Stomach (tissue), 9 donors: ENCODE results near the gene SCN9A. TPM values are rescaled to one million over a fixed set of nuclear protein-coding genes. Genes with fewer than 3 reads are reported as not detected.

Experiments
- DNase-seq, 2 donors: peaks; one replicate each; pipeline versions ENCODE4 v3.0.0 to v3.0.0-alpha.2; 2013 to 2019
- H3K27ac ChIP-seq, 5 donors: fragments of 200-600 bp in 4 of 5; sonication (generic) in 4 of 5; one replicate each; pipeline ENCODE4 v1.5.1; 2013 to 2019; ENCODE audit warnings: mild to moderate bottlenecking in 1 of 5, moderate library complexity in 1 of 5
- H3K27me3 ChIP-seq, 3 donors: fragments of 200-600 bp; sonication (generic); one replicate each; pipeline ENCODE4 v1.5.1; 2017 to 2019; ENCODE audit warnings: mixed run types in 1 of 3
- H3K36me3 ChIP-seq, 4 donors: fragments of 200-600 bp; sonication (generic); 1 replicate in 3 of 4; 2 replicates in 1 of 4; pipeline ENCODE4 v1.5.1; 2016 to 2019
- H3K4me1 ChIP-seq, 4 donors: fragments of 200-600 bp; sonication (generic); one replicate each; pipeline ENCODE4 v1.5.1; 2016 to 2019
- H3K4me3 ChIP-seq, 4 donors: fragments of 200-600 bp; sonication (generic) in 3 of 4; one replicate each; pipeline ENCODE4 v1.5.1; 2016 to 2019; ENCODE audit warnings: mild to moderate bottlenecking in 1 of 4
- H3K9me3 ChIP-seq, 4 donors: fragments of 200-600 bp; sonication (generic); one replicate each; pipeline ENCODE4 v1.5.1; 2016 to 2019
- EP300 ChIP-seq: sonication (generic); formaldehyde crosslinking; IDR thresholded peaks from one replicate; pipeline ENCODE4 v1.6.1; 2017; ENCODE audit warnings: antibody characterized with exemption
- POLR2A ChIP-seq, 4 donors: fragments of 450-650 bp; IDR thresholded peaks; one replicate each; pipeline ENCODE4 v1.6.1; 2016; ENCODE audit warnings: antibody characterized with exemption in 4 of 4, control low read depth in 2 of 4, mild to moderate bottlenecking in 1 of 4, moderate library complexity in 1 of 4
- POLR2AphosphoS5 ChIP-seq, 3 donors: sonication (generic); formaldehyde crosslinking; IDR thresholded peaks; one replicate each; pipeline ENCODE4 v1.6.1; 2016; ENCODE audit warnings: antibody characterized with exemption in 3 of 3
- WGBS, 5 donors: extraction: QIAGEN DNeasy Blood & Tissue Kit in 3 of 5; methylation state at CpG; one replicate each; pipeline versions ENCODE4 v1.1.5 to v1.1.7; 2013 to 2018; 5-methylcytosine and 5-hydroxymethylcytosine counted together
- intact Hi-C: fragments of 100-400 bp; cut with DNase I; formaldehyde crosslinking; loops from one replicate; pipeline ENCODE4 v1.15.1; 2023; ENCODE audit warnings: low total_unique reads
- polyA plus RNA-seq, 3 donors: library from polyadenylated mRNA; stranded (reverse); fragments of 200-250 nt; gene quantifications; one replicate each; pipeline ENCODE4 v1.2.3, GENCODE V29; 2013
- total RNA-seq, 5 donors: library from RNA; depleted of rRNA; stranded (reverse); fragments of >200 nt; gene quantifications; one replicate each; pipeline versions ENCODE4 v1.1.0 to v1.2.3, GENCODE V29; 2014 to 2016
- TF ChIP-seq, protein P1 (sequence below), 7 experiments: fragments of 450-650 bp in 4 of 7; fragments of 200-600 bp in 3 of 7; sonication (generic) in 3 of 7; IDR thresholded peaks; one replicate each; pipeline ENCODE4 v1.5.1; 2016 to 2019; ENCODE audit warnings: antibody characterized with exemption in 7 of 7, control low read depth in 2 of 7, mild to moderate bottlenecking in 1 of 7
- donor health status: healthy with polysubstance abuse.
- donor health status: Bipolar disorder and iron deficiency.
- donor health status: healthy.

SCN9A gene
- total and polyA plus RNA-seq, 8 donors, result 0.12 to 24.3 (median 1.1) TPM

DNA sequence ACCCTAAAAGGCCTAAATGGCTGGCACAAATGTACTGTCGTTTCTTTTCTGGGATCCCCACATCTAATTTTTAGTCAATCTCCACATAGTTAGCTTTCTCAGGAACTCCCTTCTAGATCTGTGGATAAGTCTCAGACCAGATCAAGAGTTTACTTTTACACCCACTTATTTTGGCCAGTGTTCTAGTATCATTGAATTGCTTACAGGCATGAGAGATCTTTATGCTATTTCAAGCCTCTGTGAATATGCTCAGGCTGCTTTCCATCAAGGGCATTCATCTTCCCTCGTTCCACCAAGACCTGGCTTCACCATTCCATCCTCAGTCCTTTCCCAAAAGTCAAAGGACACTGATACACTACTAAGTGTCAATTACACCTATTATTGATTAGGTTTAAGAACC, 220.2 kb downstream of the SCN9A start:
- Histone ChIP-seq H3K4me1 (no peaks in the 10 kb centered on the region), H3K9me3 (no peaks in the 10 kb centered on the region), H3K36me3 (no peaks in the 10 kb centered on the region), H3K27me3 (no peaks in the 10 kb centered on the region), H3K27ac (no peak overlapping the region), H3K4me3 (no peak overlapping the region)
- TF ChIP-seq, protein P1, sequence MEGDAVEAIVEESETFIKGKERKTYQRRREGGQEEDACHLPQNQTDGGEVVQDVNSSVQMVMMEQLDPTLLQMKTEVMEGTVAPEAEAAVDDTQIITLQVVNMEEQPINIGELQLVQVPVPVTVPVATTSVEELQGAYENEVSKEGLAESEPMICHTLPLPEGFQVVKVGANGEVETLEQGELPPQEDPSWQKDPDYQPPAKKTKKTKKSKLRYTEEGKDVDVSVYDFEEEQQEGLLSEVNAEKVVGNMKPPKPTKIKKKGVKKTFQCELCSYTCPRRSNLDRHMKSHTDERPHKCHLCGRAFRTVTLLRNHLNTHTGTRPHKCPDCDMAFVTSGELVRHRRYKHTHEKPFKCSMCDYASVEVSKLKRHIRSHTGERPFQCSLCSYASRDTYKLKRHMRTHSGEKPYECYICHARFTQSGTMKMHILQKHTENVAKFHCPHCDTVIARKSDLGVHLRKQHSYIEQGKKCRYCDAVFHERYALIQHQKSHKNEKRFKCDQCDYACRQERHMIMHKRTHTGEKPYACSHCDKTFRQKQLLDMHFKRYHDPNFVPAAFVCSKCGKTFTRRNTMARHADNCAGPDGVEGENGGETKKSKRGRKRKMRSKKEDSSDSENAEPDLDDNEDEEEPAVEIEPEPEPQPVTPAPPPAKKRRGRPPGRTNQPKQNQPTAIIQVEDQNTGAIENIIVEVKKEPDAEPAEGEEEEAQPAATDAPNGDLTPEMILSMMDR (IDR thresholded peaks at IDR 0.05), result no peak
- no peak for TF ChIP-seq POLR2AphosphoS5 (IDR thresholded peaks at IDR 0.05)
- TF ChIP-seq EP300, result no peak
- no peak for TF ChIP-seq POLR2A (IDR thresholded peaks at IDR 0.05)
- intact Hi-C loops, result no loop called here
- 76 to 85% (median 79%) methylated on average over 2 of the region's 2 CpGs for WGBS, 5 donors
- DNase-seq, result no peak

DNA sequence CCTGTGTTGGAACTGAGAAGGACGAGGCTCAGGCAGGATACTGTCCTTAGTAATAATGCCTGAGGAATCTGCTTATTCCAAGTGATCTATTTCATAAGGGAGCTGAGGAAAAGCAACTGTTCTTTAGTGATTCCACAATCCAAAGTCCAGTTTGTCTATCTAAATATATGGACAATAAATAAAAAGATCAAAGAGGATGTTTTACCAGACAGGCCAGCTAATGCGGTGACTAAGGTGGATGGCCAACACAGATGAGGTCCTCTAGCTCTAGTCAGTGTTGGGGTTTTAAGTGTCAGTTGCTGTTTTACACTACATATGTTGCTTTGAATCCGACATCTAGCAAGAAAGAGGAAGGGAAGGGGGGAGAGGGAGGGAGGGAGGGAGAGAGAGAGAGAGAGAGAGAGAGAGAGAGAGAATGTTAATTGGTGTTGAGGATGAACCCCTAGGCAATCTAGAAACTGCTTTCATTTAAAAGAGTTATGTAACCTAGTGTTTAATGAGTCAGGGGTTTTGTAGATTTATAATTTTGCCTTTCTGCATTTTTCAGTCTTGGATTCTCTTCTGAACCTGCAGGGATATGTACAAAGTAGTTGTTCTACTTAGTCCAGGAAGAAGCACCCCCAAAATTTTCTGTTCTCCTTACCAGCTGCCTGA, 220.9 kb downstream of the SCN9A start:
- WGBS, 5 donors, result 35 to 52% (median 43%) methylated on average over 3 of the region's 3 CpGs
- no peaks in the 10 kb centered on the region for H3K27me3 ChIP-seq
- H3K4me3 ChIP-seq, result no peak overlapping the region
- no peak for DNase-seq
- no peaks in the 10 kb centered on the region for H3K9me3 ChIP-seq
- no peak overlapping the region for H3K27ac ChIP-seq
- no peaks in the 10 kb centered on the region for H3K36me3 ChIP-seq
- H3K4me1 ChIP-seq, result no peaks in the 10 kb centered on the region
- intact Hi-C loops, result no loop called here
- TF ChIP-seq EP300 (no peak), POLR2AphosphoS5 (IDR thresholded peaks at IDR 0.05) (no peak), POLR2A (IDR thresholded peaks at IDR 0.05) (no peak)
- TF ChIP-seq, protein P1 (IDR thresholded peaks at IDR 0.05), result no peak

DNA sequence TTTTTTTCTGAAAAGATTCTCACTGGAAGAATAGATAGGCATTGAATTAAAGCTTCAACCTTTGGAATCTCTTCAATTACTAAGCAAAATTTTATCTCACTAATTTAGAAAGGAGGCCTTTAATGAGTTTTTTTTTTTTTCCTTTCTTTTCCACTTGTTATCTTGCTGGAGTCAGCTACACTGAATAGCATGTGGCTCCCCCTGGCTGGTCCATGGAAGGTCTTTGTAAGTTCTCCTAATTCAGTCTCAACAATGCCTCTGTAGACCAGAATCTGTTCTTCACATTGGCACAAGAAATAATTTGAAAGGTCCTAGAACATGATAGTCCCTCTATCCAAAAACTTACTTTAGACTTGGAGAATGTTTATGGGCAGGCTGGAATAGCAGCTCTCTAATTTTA, 223.7 kb downstream of the SCN9A start:
- intact Hi-C loops, result no loop called here
- no peak for TF ChIP-seq EP300

DNA sequence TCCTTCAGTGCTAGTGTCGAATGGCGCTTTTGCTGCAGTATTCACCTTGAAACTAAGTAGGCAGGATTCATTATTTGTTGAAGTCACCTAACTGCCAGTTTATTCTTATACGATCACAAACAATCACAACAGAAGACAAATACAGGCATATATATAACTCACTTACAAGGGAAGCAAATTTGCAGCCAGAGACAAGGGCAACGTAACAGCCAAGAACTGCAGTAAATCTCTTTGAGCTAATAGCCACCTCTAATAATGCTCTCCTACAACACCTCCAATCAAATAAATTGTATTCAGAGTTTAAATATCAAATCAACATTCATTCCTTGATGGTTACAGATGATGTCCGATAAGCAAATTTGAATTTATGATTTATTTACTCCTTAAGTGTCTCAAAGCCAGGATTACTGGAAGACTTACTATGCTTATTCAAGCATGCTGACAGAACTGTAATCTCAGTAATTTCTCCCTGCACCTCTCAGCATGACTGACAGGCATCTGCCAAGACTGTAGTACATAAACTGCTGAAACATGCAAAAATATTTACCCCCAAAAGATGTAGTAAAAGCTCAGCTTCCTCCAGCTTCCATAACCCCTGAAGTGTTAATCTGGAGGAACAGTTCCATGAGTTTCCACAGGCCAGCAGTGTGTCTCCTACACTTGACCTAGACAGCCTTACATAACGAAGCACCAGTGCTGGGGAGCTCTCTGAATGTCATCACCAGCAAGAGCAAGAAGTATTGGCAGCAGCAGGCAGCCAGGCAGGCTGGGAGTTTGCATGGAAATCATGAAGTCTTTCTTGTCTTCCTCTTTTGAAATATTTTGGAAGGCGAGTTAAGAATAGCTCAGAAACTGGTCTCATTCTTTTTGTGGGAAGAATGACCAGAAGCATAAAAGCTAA, 227.0 kb downstream of the SCN9A start:
- intact Hi-C loops, result no loop called here
- TF ChIP-seq, protein P1 (IDR thresholded peaks at IDR 0.05), result no peak
- TF ChIP-seq EP300 (no peak), POLR2AphosphoS5 (IDR thresholded peaks at IDR 0.05) (no peak), POLR2A (IDR thresholded peaks at IDR 0.05) (no peak)
- Histone ChIP-seq H3K9me3 (no peaks in the 10 kb centered on the region), H3K4me3 (no peak overlapping the region), H3K27me3 (no peaks in the 10 kb centered on the region), H3K27ac (no peak overlapping the region), H3K36me3 (no peaks in the 10 kb centered on the region), H3K4me1 (no peaks in the 10 kb centered on the region)
- DNase-seq, result no peak
- 66 to 74% (median 72%) methylated on average over 7 of the region's 7 CpGs for WGBS, 5 donors

More for the DNA sequence above, 223.7 kb downstream of the SCN9A start:
- Histone ChIP-seq H3K27me3 (no peaks in the 10 kb centered on the region), H3K36me3 (no peaks in the 10 kb centered on the region), H3K4me1 (no peaks in the 10 kb centered on the region), H3K9me3 (no peaks in the 10 kb centered on the region), H3K4me3 (no peak overlapping the region), H3K27ac (no peak overlapping the region)
- DNase-seq, result no peak

DNA sequence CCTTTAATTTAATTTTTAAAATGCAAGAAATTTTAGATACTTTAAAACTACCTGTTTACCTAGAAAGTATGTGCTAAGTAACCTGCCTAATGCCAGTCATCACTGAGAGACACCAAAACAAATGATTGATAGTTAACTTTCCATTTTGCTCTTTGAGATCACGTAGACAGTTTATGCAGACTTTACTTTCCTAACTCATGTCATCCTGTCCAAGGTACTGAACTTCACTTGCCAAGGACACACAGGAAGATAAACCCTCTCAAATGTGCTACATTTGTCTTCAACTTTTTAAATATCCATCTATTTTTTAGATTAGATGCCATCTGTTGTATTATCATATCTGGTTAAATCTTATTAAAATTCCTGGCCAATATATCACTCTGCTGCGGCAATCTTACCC, 227.9 kb downstream of the SCN9A start:
- no peaks in the 10 kb centered on the region for H3K9me3 ChIP-seq
- no peak for DNase-seq
- H3K27me3 ChIP-seq, result no peaks in the 10 kb centered on the region
- H3K4me1 ChIP-seq, result no peaks in the 10 kb centered on the region
- intact Hi-C loops, result no loop called here
- no peak overlapping the region for H3K4me3 ChIP-seq
- H3K36me3 ChIP-seq, result no peaks in the 10 kb centered on the region
- TF ChIP-seq EP300 (no peak), POLR2AphosphoS5 (IDR thresholded peaks at IDR 0.05) (no peak), POLR2A (IDR thresholded peaks at IDR 0.05) (no peak)
- TF ChIP-seq, protein P1 (IDR thresholded peaks at IDR 0.05), result no peak
- 59 to 71% (median 65%) methylated on average over 2 of the region's 2 CpGs for WGBS, 5 donors
- H3K27ac ChIP-seq, result no peak overlapping the region
